Stimulated activated CD8-positive, alpha-beta memory T cell treated with anti-CD3 and anti-CD28 coated beads, Interleukin-2, amount 100 ng/mL, for 48 hours (primary cell): ENCODE results near the gene PLN.

Source experiments
- DNase-seq, 2 donors: peaks; one replicate each; pipeline ENCODE4 v3.0.0-alpha.2; 2020; ENCODE audit warnings: low read depth in 2 of 2

The PLN gene

GRCh38 chr6:118537574-118537973 lies 10.5 kb upstream of the PLN start:
- no peak for DNase-seq

- DNase-seq: no peak
Observed at GRCh38 chr6:118542184-118542952, 5.7 kb upstream of the PLN start.

GRCh38 chr6:118544105-118544504 lies 4.0 kb upstream of the PLN start:
- DNase-seq: no peak

- DNase-seq: no peak
Observed at GRCh38 chr6:118546164-118546879, 1.8 kb upstream of the PLN start.

- DNase-seq: no peak
Observed at GRCh38 chr6:118546880-118547218, 1.2 kb upstream of the PLN start.

- DNase-seq: no peak
Observed at GRCh38 chr6:118548613-118549012, 517 bp downstream of the PLN start.

- no peak for DNase-seq
Observed at GRCh38 chr6:118551063-118552053, 3.3 kb downstream of the PLN start.

GRCh38 chr6:118553132-118553531 lies 5.0 kb downstream of the PLN start:
- DNase-seq: no peak

- no peak for DNase-seq
Observed at GRCh38 chr6:118554698-118555097, 6.6 kb downstream of the PLN start.

GRCh38 chr6:118558464-118559217 lies 10.5 kb downstream of the PLN start:
- no peak for DNase-seq

- DNase-seq: no peak
Observed at GRCh38 chr6:118559659-118560058, 11.6 kb downstream of the PLN start.

GRCh38 chr6:118562248-118562647 lies 14.2 kb downstream of the PLN start:
- no peak for DNase-seq

GRCh38 chr6:118562959-118563358 lies 14.9 kb downstream of the PLN start:
- DNase-seq: no peak

- no peak for DNase-seq
Observed at GRCh38 chr6:118565311-118565960, 17.3 kb downstream of the PLN start.

GRCh38 chr6:118567974-118568373 lies 19.9 kb downstream of the PLN start:
- DNase-seq: no peak

- DNase-seq: no peak
Observed at GRCh38 chr6:118569498-118569897, 21.4 kb downstream of the PLN start.

GRCh38 chr6:118571121-118571520 lies 23.0 kb downstream of the PLN start:
- no peak for DNase-seq

- no peak for DNase-seq
Observed at GRCh38 chr6:118574051-118574865, 26.2 kb downstream of the PLN start.

GRCh38 chr6:118577972-118578371 lies 29.9 kb downstream of the PLN start:
- no peak for DNase-seq

GRCh38 chr6:118578617-118579016 lies 30.5 kb downstream of the PLN start:
- no peak for DNase-seq
